PFSK-1 (cell line): Measurements from ENCODE around the gene B4GALT2.

Experiments used
- FOXP2 ChIP-seq: optimal IDR thresholded peaks from 2 replicates; pipeline ENCODE3; 2011; ENCODE audit warnings: borderline replicate concordance, control low read depth, inconsistent platforms; ENCODE audit not compliant: insufficient read depth; ENCODE audit errors: extremely low read length, extremely low read depth
- POLR2AphosphoS5 ChIP-seq: IDR thresholded peaks from 2 replicates; pipeline ENCODE4 v1.6.1; 2012; ENCODE audit warnings: low read depth, mild to moderate bottlenecking, control low read depth, low read length, moderate library complexity
- SIN3A ChIP-seq: IDR thresholded peaks from 2 replicates; pipeline ENCODE4 v1.6.1; 2012; ENCODE audit warnings: mild to moderate bottlenecking, low read length, moderate library complexity, borderline replicate concordance; ENCODE audit not compliant: insufficient read depth
- TAF1 ChIP-seq: IDR thresholded peaks from 2 replicates; pipeline ENCODE4 v1.6.1; 2012; ENCODE audit warnings: low read length, control low read depth, borderline replicate concordance; ENCODE audit not compliant: insufficient read depth
- TF ChIP-seq, protein P1 (sequence below), 2 experiments: IDR thresholded peaks; 2 replicates each; pipeline versions ENCODE4 v1.6.1 to v1.8.0; 2011 to 2012; ENCODE audit warnings: low read depth in 2 of 2, low read length in 2 of 2, control low read depth in 1 of 2, inconsistent platforms in 1 of 2, mild to moderate bottlenecking in 1 of 2, moderate library complexity in 1 of 2; ENCODE audit not compliant: insufficient read depth in 1 of 2

B4GALT2 gene

DNA sequence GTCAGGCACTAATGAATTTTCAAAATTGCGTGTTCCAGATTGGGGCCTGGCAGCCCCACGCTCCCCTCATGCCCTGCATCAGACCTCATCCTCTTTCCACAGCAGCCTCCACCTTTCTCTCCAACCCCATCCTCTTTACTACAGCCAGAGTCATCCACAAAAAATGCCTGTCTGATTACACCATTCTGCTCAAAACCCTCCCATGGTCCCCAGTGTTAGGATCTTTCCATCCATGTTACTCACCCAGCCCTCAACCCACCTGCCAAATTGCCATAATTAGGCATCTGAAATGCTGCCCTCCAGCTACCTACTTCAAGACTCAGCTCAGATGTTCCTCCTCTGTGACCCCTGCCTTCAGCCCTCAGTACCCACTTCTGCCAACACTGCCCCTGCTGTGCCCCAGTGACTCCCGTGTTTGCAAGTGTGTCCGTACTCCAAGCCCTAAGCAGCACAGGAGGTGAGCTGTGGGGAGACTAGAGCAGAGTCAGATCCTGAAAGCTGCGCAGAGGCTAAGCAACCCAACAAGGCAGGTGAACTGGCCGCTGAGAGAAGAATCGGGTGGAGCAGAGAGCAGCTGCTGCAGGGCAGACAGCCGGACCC, 46.1 kb upstream of the B4GALT2 start:
- TF ChIP-seq SIN3A = no peak
- TF ChIP-seq, protein P1, sequence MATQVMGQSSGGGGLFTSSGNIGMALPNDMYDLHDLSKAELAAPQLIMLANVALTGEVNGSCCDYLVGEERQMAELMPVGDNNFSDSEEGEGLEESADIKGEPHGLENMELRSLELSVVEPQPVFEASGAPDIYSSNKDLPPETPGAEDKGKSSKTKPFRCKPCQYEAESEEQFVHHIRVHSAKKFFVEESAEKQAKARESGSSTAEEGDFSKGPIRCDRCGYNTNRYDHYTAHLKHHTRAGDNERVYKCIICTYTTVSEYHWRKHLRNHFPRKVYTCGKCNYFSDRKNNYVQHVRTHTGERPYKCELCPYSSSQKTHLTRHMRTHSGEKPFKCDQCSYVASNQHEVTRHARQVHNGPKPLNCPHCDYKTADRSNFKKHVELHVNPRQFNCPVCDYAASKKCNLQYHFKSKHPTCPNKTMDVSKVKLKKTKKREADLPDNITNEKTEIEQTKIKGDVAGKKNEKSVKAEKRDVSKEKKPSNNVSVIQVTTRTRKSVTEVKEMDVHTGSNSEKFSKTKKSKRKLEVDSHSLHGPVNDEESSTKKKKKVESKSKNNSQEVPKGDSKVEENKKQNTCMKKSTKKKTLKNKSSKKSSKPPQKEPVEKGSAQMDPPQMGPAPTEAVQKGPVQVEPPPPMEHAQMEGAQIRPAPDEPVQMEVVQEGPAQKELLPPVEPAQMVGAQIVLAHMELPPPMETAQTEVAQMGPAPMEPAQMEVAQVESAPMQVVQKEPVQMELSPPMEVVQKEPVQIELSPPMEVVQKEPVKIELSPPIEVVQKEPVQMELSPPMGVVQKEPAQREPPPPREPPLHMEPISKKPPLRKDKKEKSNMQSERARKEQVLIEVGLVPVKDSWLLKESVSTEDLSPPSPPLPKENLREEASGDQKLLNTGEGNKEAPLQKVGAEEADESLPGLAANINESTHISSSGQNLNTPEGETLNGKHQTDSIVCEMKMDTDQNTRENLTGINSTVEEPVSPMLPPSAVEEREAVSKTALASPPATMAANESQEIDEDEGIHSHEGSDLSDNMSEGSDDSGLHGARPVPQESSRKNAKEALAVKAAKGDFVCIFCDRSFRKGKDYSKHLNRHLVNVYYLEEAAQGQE (IDR thresholded peaks at IDR 0.05; ENCODE audit: insufficient read depth in 1 of 2, low read depth in 2 of 2, low read length in 2 of 2) = no peak
- TF ChIP-seq TAF1 = no peak
- no peak for TF ChIP-seq FOXP2
- TF ChIP-seq POLR2AphosphoS5 = no peak

DNA sequence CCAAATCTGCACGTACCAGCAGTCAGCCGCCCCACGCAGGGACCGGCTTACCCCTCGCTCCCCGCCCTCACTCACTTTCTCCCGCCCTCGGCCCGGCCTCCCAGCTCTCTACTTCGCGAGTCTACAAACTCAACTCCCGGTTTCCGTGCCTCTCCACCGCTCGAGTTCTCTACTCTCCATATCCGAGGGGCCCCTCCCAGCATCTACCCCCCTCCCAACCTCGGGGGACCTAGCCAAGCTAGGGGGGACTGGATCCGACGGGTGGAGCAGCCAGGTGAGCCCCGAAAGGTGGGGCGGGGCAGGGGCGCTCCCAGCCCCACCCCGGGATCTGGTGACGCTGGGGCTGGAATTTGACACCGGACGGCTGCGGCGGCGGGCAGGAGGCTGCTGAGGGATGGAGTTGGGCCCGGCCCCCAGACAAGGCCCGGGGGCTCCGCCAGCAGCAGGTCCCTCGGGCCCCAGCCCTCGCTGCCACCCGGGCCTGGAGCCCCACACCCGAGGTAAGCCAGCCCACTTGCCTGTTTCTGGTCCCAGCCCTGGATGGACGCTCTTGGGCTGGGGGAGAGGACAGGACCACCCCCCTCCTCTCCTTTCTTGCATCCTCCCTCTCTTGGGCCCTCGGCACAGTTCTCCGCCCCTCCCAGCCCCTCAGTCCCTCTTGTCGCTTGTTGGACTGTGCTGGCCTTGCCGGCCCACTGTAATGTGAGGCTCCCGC, 45.5 kb upstream of the B4GALT2 start, which contains the start of gene ARTN:
Gene ARTN (plus strand): TSS at position 416 of the 715 bp plus-strand sequence. CDS start 1,856 bp downstream, outside the sequence.
- TF ChIP-seq SIN3A = no peak
- no peak for TF ChIP-seq TAF1
- TF ChIP-seq, protein P1 (IDR thresholded peaks at IDR 0.05; ENCODE audit: insufficient read depth in 1 of 2, low read depth in 2 of 2, low read length in 2 of 2) = no peak
- no peak for TF ChIP-seq FOXP2
- TF ChIP-seq POLR2AphosphoS5 = no peak

DNA sequence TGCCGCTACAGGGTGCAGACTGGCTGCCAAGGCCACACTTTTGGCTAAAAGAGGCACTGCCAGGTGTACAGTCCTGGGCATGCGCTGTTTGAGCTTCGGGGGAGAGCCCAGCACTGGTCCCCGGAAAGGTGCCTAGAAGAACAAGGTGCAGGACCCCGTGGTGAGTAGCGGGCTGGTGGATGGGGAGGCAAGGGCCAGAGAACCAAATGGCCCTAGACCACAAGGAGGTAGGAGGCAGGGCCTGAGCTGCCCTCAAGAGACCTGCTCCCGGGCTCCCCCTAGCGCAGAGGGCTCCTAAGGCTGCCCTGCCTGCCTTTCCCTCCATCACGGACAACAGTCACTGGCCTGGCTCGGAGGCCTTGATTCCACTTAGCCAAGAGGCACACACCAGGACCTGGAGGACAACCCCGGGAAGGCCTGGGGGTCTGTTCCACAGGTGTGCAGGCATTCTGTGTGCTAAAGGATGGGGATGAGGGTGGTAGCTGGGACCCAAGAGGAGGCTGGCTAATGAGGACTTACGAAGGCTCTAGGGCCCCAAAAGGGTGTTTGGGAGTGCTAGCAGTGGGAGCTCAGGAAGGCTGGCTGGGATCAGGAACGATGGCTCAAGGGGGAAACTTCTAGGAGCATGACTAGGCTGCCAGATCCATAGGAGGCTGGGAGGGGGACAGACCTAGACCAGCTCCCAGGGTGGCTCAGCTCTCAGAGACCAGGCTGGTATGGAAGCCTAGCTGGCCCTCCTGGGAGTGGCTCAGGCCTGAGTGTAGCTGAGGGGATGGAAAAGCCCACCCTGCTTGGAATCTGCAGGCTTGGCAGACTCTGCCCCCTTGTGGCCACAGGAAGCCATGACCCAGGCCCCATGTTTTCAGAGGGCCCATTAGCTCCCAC, 44.7 kb upstream of the B4GALT2 start:
- TF ChIP-seq FOXP2 (no peak), TAF1 (no peak), SIN3A (no peak)

DNA sequence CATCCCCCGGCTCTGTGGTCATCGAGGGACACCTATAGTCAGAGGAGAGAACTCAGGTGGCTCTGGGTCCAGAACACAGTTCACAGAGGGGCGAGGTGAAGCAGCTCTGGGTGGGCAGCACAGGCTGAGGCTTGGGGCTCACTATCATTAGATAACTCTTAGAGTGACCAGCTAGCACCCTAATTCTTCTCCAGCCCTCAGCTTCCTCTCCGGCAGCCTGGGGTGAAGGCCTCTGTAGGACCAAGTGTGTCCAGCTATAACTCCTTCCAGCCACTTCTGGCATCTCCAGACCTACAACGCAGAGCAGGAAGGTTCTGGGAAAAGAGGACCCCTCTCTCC, 44.1 kb upstream of the B4GALT2 start:
- no peak for TF ChIP-seq FOXP2

DNA sequence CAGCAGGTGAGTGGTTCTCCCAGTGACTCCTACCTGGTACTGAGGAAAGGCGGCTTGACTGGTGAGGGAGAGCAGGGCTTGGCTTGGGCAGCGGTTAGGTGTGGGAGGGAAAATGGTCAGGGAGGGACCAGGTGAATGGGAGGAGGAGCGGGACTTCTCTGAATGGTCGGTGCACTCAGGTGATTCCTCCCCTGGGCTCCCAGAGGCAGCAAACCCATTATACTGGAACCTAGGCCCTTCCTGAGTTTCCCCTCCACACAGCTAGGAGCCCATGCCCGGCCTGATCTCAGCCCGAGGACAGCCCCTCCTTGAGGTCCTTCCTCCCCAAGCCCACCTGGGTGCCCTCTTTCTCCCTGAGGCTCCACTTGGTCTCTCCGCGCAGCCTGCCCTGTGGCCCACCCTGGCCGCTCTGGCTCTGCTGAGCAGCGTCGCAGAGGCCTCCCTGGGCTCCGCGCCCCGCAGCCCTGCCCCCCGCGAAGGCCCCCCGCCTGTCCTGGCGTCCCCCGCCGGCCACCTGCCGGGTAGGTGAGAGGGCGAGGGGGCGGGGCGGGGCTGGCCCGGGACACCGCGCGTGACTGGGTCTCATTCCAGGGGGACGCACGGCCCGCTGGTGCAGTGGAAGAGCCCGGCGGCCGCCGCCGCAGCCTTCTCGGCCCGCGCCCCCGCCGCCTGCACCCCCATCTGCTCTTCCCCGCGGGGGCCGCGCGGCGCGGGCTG, 43.1 kb upstream of the B4GALT2 start:
- TF ChIP-seq, protein P1 (IDR thresholded peaks at IDR 0.05; ENCODE audit: insufficient read depth in 1 of 2, low read depth in 2 of 2, low read length in 2 of 2) = no peak
- TF ChIP-seq SIN3A (no peak), FOXP2 (no peak), TAF1 (no peak), POLR2AphosphoS5 (no peak)

DNA sequence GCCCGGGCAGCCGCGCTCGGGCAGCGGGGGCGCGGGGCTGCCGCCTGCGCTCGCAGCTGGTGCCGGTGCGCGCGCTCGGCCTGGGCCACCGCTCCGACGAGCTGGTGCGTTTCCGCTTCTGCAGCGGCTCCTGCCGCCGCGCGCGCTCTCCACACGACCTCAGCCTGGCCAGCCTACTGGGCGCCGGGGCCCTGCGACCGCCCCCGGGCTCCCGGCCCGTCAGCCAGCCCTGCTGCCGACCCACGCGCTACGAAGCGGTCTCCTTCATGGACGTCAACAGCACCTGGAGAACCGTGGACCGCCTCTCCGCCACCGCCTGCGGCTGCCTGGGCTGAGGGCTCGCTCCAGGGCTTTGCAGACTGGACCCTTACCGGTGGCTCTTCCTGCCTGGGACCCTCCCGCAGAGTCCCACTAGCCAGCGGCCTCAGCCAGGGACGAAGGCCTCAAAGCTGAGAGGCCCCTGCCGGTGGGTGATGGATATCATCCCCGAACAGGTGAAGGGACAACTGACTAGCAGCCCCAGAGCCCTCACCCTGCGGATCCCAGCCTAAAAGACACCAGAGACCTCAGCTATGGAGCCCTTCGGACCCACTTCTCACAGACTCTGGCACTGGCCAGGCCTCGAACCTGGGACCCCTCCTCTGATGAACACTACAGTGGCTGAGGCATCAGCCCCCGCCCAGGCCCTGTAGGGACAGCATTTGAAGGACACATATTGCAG, 42.4 kb upstream of the B4GALT2 start:
- TF ChIP-seq TAF1 (no peak), SIN3A (no peak), FOXP2 (no peak), POLR2AphosphoS5 (no peak)
- TF ChIP-seq, protein P1 (IDR thresholded peaks at IDR 0.05; ENCODE audit: insufficient read depth in 1 of 2, low read depth in 2 of 2, low read length in 2 of 2) = no peak
